HepG2 (cell line): ENCODE results near the gene RCAN2. TPM values are rescaled to one million over a fixed set of nuclear protein-coding genes. Genes with fewer than 3 reads are reported as not detected.

Experiments used
- ATAC-seq: fragments of 200-7000 bp; cut with Tn5 transposase; 3 replicates; pipeline ENCODE4 v1.9.1; 2020; ENCODE audit warnings: mild to moderate bottlenecking, moderate library complexity
- BruUV-seq: library from RNA; stranded (reverse); fragments of 400-500 nt; replicated peaks from 2 replicates; lab custom pipeline; 2021; lab: Mats Ljungman, UMichigan
- CTCF ChIA-PET: fragments of 300-600 bp; formaldehyde crosslinking; extraction: SDS; loops from one replicate; lab custom pipeline; 2021; ENCODE audit warnings: low total read pairs, inconsistent platforms, low intra/inter-chr PET ratio; lab: Yijun Ruan, JAX
- POLR2A ChIA-PET: fragments of 350-600 bp; sonication (Branson Sonifier 250); formaldehyde crosslinking; loops from one replicate; lab custom pipeline; 2020; ENCODE audit warnings: antibody characterized with exemption, inconsistent platforms; lab: Yijun Ruan, JAX
- DNase-seq: peaks from one replicate; pipeline ENCODE4 v3.0.0-alpha.2; 2015; ENCODE audit warnings: low spot score
- FAIRE-seq: peaks from 3 replicates; lab custom pipeline; 2011; peaks lifted over from hg19 to GRCh38; lab: Jason Lieb, UNC
- H2AFZ ChIP-seq: one replicate; pipeline ENCODE4 v1.6.1; 2011; ENCODE audit warnings: low read length, inconsistent platforms
- H3K27ac ChIP-seq: fragments of 300-600 bp; 3 replicates; pipeline ENCODE4 v1.8.0; 2011; ENCODE audit warnings: mixed run types, mild to moderate bottlenecking, mixed read lengths, low read length, inconsistent platforms; ENCODE audit not compliant: insufficient read depth; ENCODE audit errors: extremely low read length
- H3K27me3 ChIP-seq, 2 experiments: fragments of 200-600 bp in 1 of 2; 2 replicates in 1 of 2; 3 replicates in 1 of 2; pipeline versions ENCODE4 v1.6.0 to v1.8.0; 2011; ENCODE audit warnings: low read length in 2 of 2, mild to moderate bottlenecking in 2 of 2, moderate library complexity in 2 of 2, inconsistent platforms in 1 of 2; ENCODE audit not compliant: insufficient read depth in 2 of 2, control insufficient read depth in 1 of 2
- H3K36me3 ChIP-seq, 2 experiments: fragments of 200-600 bp in 1 of 2; replicated peaks in 1 of 2; 2 replicates in 1 of 2; 3 replicates in 1 of 2; pipeline versions ENCODE4 v1.5.1 to v1.8.0; 2011; ENCODE audit warnings: low read length in 2 of 2, inconsistent platforms in 1 of 2; ENCODE audit not compliant: insufficient read depth in 2 of 2, control insufficient read depth in 1 of 2
- H3K4me1 ChIP-seq: 2 replicates; pipeline ENCODE4 v1.5.1; 2012; ENCODE audit warnings: low read length, inconsistent platforms; ENCODE audit not compliant: insufficient read depth
- H3K4me2 ChIP-seq: 2 replicates; pipeline ENCODE4 v1.6.0; 2011; ENCODE audit warnings: low read depth, low read length, inconsistent platforms
- H3K4me3 ChIP-seq, 3 experiments: fragments of 200-600 bp in 1 of 3; sonication (generic), shearing (Covaris generic) in 1 of 3; replicated peaks in 1 of 3; 2 replicates each; pipeline ENCODE4 v1.5.1; 2011 to 2016; ENCODE audit warnings: low read length in 3 of 3, inconsistent platforms in 2 of 3, low read depth in 2 of 3, mild to moderate bottlenecking in 2 of 3, control low read depth in 1 of 3, mixed read lengths in 1 of 3; ENCODE audit not compliant: insufficient read depth in 1 of 3
- H3K79me2 ChIP-seq: one replicate; pipeline ENCODE4 v1.6.1; 2011; ENCODE audit warnings: low read length, inconsistent platforms; ENCODE audit not compliant: insufficient read depth
- H3K9ac ChIP-seq: 2 replicates; pipeline ENCODE4 v1.6.0; 2011; ENCODE audit warnings: mild to moderate bottlenecking, low read depth, low read length, inconsistent platforms; ENCODE audit not compliant: insufficient read depth
- H3K9me3 ChIP-seq: 2 replicates; pipeline ENCODE4 v1.5.1; 2012; ENCODE audit warnings: mild to moderate bottlenecking, low read length
- H4K20me1 ChIP-seq: 2 replicates; pipeline ENCODE4 v1.6.0; 2011; ENCODE audit warnings: inconsistent platforms, mild to moderate bottlenecking, low read length, moderate library complexity; ENCODE audit not compliant: insufficient read depth
- HCFC1 ChIP-seq: fragments of 150-350 bp; IDR thresholded peaks from 2 replicates; pipeline ENCODE4 v1.6.1; 2014; ENCODE audit warnings: low read depth, low read length
- ZFP90 ChIP-seq: sonication (generic); formaldehyde crosslinking; IDR thresholded peaks from 2 replicates; pipeline ENCODE4 v1.8.0; 2022; ENCODE audit warnings: missing genetic modification reagents, mild to moderate bottlenecking, inconsistent platforms, borderline replicate concordance
- ZSCAN25 ChIP-seq: sonication (generic); formaldehyde crosslinking; IDR thresholded peaks from 2 replicates; pipeline ENCODE4 v1.8.0; 2022; ENCODE audit warnings: mild to moderate bottlenecking, missing genetic modification reagents
- WGBS: methylation state at CpG from one replicate; pipeline ENCODE4 v1.1.6; 2017; ENCODE audit warnings: low lambda C conversion rate; 5-methylcytosine and 5-hydroxymethylcytosine counted together
- in situ Hi-C: cut with HindIII; loops from 2 replicates; pipeline ENCODE4 v1.10.0; 2017; ENCODE audit warnings: low pct_unique_long_range_greater_than_20kb; ENCODE audit not compliant: extremely low pct_ligation_motif_present
- intact Hi-C: fragments of 100-400 bp; cut with micrococcal nuclease; formaldehyde crosslinking; loops from one replicate; pipeline ENCODE4 v1.10.0; 2022; ENCODE audit not compliant: unreplicated experiment
- polyA plus RNA-seq, 8 experiments: library from polyadenylated mRNA; depleted of rRNA in 3 of 8; stranded (reverse) in 7 of 8; unstranded in 1 of 8; fragments of >200 nt; fragmentation: Illumina TruSeq in 4 of 8; extraction: Trizol in 4 of 8; gene quantifications; 2 replicates each; pipeline versions ENCODE4 v1.2.1 to v1.2.3, GENCODE V29; 2011 to 2016; ENCODE audit warnings: low read depth in 4 of 8, missing spikeins in 1 of 8, mixed read lengths in 1 of 8; ENCODE audit not compliant: insufficient read depth in 1 of 8
- total RNA-seq, 5 experiments: library from RNA; depleted of rRNA; stranded (reverse); fragments of >200 nt; fragmentation: Illumina TruSeq; extraction: Trizol; gene quantifications; 2 replicates each; pipeline ENCODE4 v1.2.3, GENCODE V29; 2016; ENCODE audit warnings: low read depth in 1 of 5
- TF ChIP-seq, protein P1 (sequence below): IDR thresholded peaks from 2 replicates; pipeline ENCODE4 v1.6.1; 2016; ENCODE audit warnings: mild to moderate bottlenecking, missing biosample characterization, missing genetic modification reagents
- TF ChIP-seq, protein P2 (sequence below): sonication (generic); formaldehyde crosslinking; IDR thresholded peaks from 2 replicates; pipeline ENCODE4 v1.8.0; 2022; ENCODE audit warnings: missing genetic modification reagents, mild to moderate bottlenecking, inconsistent platforms, borderline replicate concordance
- TF ChIP-seq, protein P3 (sequence below): sonication (generic); formaldehyde crosslinking; IDR thresholded peaks from 2 replicates; pipeline ENCODE4 v1.5.0; 2020; ENCODE audit warnings: mild to moderate bottlenecking, low read depth, missing genetic modification reagents, borderline replicate concordance

The RCAN2 gene
- total and polyA plus RNA-seq, 2 of the 13 experiments (the other 11 are each of a cell fraction or from before 2014, with no cell fraction given), result not detected

DNA sequence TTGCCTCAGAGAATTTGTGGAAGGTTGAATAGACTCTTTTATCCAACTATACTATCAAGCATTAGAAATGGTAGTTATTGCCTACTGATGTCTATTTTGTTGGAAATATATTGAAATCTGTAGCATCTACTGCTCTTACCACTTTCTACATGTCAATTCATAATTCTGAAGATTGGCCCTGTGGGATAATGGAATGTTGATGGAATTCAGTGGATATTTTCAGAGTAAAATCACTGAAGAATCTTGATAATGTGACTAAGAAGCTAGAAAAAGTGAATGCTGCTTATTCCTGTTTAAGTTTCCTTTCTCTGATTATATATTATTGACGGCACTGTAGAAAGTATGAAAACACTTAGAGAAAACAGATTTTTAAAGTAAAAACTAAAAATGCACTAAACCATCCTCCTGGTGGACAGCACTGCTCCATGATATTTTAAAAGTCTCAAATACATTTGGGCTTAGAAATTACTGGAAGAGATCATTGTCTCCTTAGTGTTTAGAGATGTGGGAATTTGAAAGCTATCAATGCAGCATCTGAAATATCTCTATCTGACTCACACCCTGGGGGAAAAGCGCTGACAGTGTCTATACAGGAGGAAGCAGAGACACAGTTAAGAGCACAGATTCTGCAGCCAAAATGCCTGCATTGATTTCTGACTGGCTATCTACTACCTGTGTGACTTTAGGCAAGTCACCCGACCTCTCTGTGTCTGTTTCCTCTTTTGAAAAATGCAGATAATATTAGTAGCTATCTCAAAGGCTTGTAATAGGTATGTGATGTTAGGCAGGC lies 37.9 kb upstream of the RCAN2 start:
- no TSS peak for BruUV-seq
- Histone ChIP-seq H3K36me3 (no peaks in the 10 kb centered on the region), H3K27ac (no peak overlapping the region), H3K27me3 (peaks cover 0 to 1% of the 10 kb centered on the region in 2 experiments; a peak in 1 of 5 replicates), H4K20me1 (no peaks in the 10 kb centered on the region), H3K4me1 (no peaks in the 10 kb centered on the region), H2AFZ (no peak overlapping the region)
- FAIRE-seq (no peak), ATAC-seq (no peak), DNase-seq (no peak)
- intact Hi-C loops (no loop called here), in situ Hi-C loops (no loop called here)
- POLR2A ChIA-PET, result no interaction called here
- TF ChIP-seq ZFP90 (CRISPR knock-in tag) (no peak), HCFC1 (no peak), ZSCAN25 (CRISPR knock-in tag) (no peak)
- TF ChIP-seq, protein P1, sequence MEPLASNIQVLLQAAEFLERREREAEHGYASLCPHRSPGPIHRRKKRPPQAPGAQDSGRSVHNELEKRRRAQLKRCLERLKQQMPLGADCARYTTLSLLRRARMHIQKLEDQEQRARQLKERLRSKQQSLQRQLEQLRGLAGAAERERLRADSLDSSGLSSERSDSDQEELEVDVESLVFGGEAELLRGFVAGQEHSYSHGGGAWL (CRISPR knock-in tag), result no peak
- TF ChIP-seq, protein P2, sequence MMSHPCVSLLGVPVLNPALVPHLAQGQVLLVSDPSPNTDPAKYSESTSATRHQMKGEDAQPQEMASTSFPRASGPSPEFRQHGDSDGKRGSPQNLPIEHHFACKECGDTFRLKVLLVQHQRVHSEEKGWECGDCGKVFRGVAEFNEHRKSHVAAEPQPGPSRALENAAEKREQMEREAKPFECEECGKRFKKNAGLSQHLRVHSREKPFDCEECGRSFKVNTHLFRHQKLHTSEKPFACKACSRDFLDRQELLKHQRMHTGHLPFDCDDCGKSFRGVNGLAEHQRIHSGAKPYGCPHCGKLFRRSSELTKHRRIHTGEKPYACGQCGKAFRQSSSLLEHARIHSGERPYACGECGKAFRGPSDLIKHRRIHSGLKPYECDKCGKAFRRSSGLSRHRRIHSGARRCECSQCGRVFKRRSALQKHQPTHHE (CRISPR knock-in tag), result no peak
- TF ChIP-seq, protein P3, sequence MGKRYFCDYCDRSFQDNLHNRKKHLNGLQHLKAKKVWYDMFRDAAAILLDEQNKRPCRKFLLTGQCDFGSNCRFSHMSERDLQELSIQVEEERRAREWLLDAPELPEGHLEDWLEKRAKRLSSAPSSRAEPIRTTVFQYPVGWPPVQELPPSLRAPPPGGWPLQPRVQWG, result no peak
- TF ChIP-seq, all 625 proteins: peak for 0
- Histone ChIP-seq H3K4me3 (no peak overlapping the region), H3K9ac (no peak overlapping the region), H3K79me2 (no peaks in the 10 kb centered on the region), H3K4me2 (no peak overlapping the region), H3K9me3 (no peaks in the 10 kb centered on the region)
- CTCF ChIA-PET, result no interaction called here
- under 1% methylated on average over 3 of the region's 3 CpGs for WGBS
